HL-60 (cell line): ENCODE results near the gene THAP12.

ENCODE experiments used
- DNase-seq, 2 experiments: peaks; one replicate each; pipeline ENCODE4 v3.0.0-alpha.2; 2010 to 2020; ENCODE audit warnings: low read depth in 1 of 2, low spot score in 1 of 2
- H3K27ac ChIP-seq: fragments of 250-450 bp; sonication (Bioruptor Pico); replicated peaks from 2 replicates; pipeline ENCODE4 v1.5.1; 2020; ENCODE audit warnings: mild to moderate bottlenecking, moderate library complexity
- H3K27me3 ChIP-seq: fragments of 250-450 bp; sonication (Bioruptor Pico); 2 replicates; pipeline ENCODE4 v1.5.1; 2021; ENCODE audit warnings: mild to moderate bottlenecking, moderate library complexity; ENCODE audit not compliant: insufficient read depth, poor library complexity, severe bottlenecking
- H3K4me3 ChIP-seq: replicated peaks from 2 replicates; pipeline ENCODE4 v1.5.1; 2011; ENCODE audit warnings: mild to moderate bottlenecking, control low read depth, low read length; ENCODE audit not compliant: insufficient read depth
- GABPA ChIP-seq: IDR thresholded peaks from 2 replicates; pipeline ENCODE4 v1.6.1; 2012; ENCODE audit warnings: low read depth
- POLR2AphosphoS5 ChIP-seq: IDR thresholded peaks from 2 replicates; pipeline ENCODE4 v1.6.1; 2012; ENCODE audit warnings: low read depth
- SPI1 ChIP-seq: IDR thresholded peaks from 2 replicates; pipeline ENCODE4 v1.6.1; 2012; ENCODE audit warnings: low read depth, mild to moderate bottlenecking, borderline replicate concordance
- TF ChIP-seq, protein P1 (sequence below): IDR thresholded peaks from one replicate; pipeline ENCODE4 v1.5.1; 2011; ENCODE audit warnings: low read length, control low read depth, inconsistent platforms; ENCODE audit not compliant: insufficient read depth
- TF ChIP-seq, protein P2 (sequence below): IDR thresholded peaks from 2 replicates; pipeline ENCODE4 v1.6.1; 2012; ENCODE audit warnings: low read depth; ENCODE audit not compliant: insufficient replicate concordance

Gene THAP12

DNA sequence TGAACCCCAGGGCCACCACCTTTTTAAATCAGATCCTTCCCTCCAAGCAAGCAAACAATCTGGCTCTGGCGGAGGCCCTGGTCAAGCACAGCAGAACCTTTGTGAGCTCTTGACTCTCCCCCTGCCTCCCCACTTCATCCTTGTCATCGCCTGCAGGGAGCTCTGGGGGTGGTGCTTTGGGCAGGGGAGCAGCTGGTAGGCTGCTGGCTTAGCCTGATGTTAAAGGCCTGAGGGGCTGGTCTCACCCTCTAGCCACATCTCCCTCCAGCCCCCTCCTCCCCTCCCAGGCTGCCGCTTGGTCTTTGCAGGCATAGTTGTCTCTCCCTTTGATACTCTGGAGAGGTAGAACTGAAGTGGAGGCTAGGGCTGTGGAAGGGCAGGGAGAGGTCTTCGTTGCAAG lies 50.9 kb downstream of the THAP12 start:
- no peak for DNase-seq
- H3K27me3 ChIP-seq = no peaks in the 10 kb centered on the region
- no peak overlapping the region for H3K27ac ChIP-seq
- H3K4me3 ChIP-seq = no peak overlapping the region
- TF ChIP-seq, protein P1, sequence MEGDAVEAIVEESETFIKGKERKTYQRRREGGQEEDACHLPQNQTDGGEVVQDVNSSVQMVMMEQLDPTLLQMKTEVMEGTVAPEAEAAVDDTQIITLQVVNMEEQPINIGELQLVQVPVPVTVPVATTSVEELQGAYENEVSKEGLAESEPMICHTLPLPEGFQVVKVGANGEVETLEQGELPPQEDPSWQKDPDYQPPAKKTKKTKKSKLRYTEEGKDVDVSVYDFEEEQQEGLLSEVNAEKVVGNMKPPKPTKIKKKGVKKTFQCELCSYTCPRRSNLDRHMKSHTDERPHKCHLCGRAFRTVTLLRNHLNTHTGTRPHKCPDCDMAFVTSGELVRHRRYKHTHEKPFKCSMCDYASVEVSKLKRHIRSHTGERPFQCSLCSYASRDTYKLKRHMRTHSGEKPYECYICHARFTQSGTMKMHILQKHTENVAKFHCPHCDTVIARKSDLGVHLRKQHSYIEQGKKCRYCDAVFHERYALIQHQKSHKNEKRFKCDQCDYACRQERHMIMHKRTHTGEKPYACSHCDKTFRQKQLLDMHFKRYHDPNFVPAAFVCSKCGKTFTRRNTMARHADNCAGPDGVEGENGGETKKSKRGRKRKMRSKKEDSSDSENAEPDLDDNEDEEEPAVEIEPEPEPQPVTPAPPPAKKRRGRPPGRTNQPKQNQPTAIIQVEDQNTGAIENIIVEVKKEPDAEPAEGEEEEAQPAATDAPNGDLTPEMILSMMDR = no peak
- no peak for TF ChIP-seq GABPA
- TF ChIP-seq, protein P2, sequence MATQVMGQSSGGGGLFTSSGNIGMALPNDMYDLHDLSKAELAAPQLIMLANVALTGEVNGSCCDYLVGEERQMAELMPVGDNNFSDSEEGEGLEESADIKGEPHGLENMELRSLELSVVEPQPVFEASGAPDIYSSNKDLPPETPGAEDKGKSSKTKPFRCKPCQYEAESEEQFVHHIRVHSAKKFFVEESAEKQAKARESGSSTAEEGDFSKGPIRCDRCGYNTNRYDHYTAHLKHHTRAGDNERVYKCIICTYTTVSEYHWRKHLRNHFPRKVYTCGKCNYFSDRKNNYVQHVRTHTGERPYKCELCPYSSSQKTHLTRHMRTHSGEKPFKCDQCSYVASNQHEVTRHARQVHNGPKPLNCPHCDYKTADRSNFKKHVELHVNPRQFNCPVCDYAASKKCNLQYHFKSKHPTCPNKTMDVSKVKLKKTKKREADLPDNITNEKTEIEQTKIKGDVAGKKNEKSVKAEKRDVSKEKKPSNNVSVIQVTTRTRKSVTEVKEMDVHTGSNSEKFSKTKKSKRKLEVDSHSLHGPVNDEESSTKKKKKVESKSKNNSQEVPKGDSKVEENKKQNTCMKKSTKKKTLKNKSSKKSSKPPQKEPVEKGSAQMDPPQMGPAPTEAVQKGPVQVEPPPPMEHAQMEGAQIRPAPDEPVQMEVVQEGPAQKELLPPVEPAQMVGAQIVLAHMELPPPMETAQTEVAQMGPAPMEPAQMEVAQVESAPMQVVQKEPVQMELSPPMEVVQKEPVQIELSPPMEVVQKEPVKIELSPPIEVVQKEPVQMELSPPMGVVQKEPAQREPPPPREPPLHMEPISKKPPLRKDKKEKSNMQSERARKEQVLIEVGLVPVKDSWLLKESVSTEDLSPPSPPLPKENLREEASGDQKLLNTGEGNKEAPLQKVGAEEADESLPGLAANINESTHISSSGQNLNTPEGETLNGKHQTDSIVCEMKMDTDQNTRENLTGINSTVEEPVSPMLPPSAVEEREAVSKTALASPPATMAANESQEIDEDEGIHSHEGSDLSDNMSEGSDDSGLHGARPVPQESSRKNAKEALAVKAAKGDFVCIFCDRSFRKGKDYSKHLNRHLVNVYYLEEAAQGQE = no peak
- TF ChIP-seq SPI1 = no peak
- TF ChIP-seq POLR2AphosphoS5 = no peak

GRCh38 chr11:76329084-76329648 lies 51.8 kb downstream of the THAP12 start:
- no peaks in the 10 kb centered on the region for H3K27me3 ChIP-seq
- TF ChIP-seq, protein P2 = no peak
- TF ChIP-seq GABPA (no peak), SPI1 (no peak), POLR2AphosphoS5 (no peak)
- TF ChIP-seq, protein P1 = no peak
- no peak overlapping the region for H3K4me3 ChIP-seq
- no peak overlapping the region for H3K27ac ChIP-seq
- DNase-seq = no peak

DNA sequence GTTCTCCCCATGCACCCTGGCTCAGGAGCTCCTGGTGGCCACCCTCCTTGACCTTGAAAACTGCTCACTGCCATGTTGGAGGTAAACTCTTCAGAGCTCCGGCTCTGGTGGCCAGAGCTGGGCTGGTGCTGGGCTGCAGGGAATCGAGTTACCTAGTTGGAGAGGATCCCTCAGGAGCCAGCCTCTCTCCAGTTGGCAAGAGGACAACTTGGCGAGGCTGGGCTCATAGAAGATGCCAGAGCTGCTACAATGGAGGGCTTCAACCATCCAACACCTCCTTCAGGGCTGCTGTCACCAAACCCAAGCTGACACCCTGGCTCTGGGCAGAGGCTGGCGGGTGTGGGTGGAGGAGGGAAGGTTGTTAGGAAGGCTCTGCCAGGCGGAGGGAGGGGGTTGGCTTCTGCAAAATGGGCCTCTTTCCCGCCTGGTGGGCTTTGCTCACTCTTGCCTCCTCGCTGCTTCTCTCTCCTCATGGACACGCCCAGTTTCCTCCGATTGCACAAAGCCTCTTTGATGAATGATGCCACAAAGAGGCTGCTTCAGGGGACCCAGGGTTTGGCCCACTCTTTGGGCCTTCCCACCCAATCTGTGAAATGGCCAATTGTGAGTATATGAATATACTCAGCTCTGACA lies 53.1 kb downstream of the THAP12 start:
- TF ChIP-seq, protein P2 = no peak
- TF ChIP-seq POLR2AphosphoS5 (no peak), SPI1 (no peak)
- H3K4me3 ChIP-seq = no peak overlapping the region
- DNase-seq = no peak
- H3K27ac ChIP-seq = no peak overlapping the region
- no peaks in the 10 kb centered on the region for H3K27me3 ChIP-seq
